H1 (cell line): ENCODE results near the gene SND1. TPM values are rescaled to one million over a fixed set of nuclear protein-coding genes. Genes with fewer than 3 reads are reported as not detected.

ENCODE experiments used
- EP300 ChIP-seq, 2 experiments: IDR thresholded peaks; 1 replicate in 1 of 2; 2 replicates in 1 of 2; pipeline ENCODE4 v1.6.1; 2011 to 2012; ENCODE audit warnings: low read depth in 2 of 2, low read length in 2 of 2, mild to moderate bottlenecking in 2 of 2, borderline replicate concordance in 1 of 2, inconsistent platforms in 1 of 2, moderate library complexity in 1 of 2
- FOSL1 ChIP-seq: IDR thresholded peaks from 2 replicates; pipeline ENCODE4 v1.6.1; 2011; ENCODE audit warnings: mild to moderate bottlenecking, low read depth, low read length, moderate library complexity; ENCODE audit not compliant: insufficient read depth
- HDAC6 ChIP-seq: IDR thresholded peaks from one replicate; pipeline ENCODE4 v1.7.1; 2012; ENCODE audit warnings: low read depth, mild to moderate bottlenecking, inconsistent platforms, low read length, moderate library complexity
- MAFK ChIP-seq: IDR thresholded peaks from 2 replicates; pipeline ENCODE4 v1.6.1; 2012; ENCODE audit warnings: low read depth, mild to moderate bottlenecking, improper control_type of control experiment, low read length
- TCF12 ChIP-seq: IDR thresholded peaks from 2 replicates; pipeline ENCODE4 v1.6.1; 2011; ENCODE audit warnings: low read depth, mild to moderate bottlenecking, low read length
- polyA plus RNA-seq, 7 experiments: library from polyadenylated mRNA; depleted of rRNA in 3 of 7; stranded (reverse) in 5 of 7; unstranded in 2 of 7; fragments of >200 nt in 5 of 7; fragments of 200-250 nt in 2 of 7; gene quantifications; 1 replicate in 5 of 7; 2 replicates in 1 of 7; 4 replicates in 1 of 7; pipeline versions ENCODE4 v1.2.1 to v1.2.3, GENCODE V29; 2011 to 2013; ENCODE audit warnings: missing spikeins in 2 of 7, mixed read lengths in 2 of 7
- total RNA-seq: library from RNA; stranded (reverse); fragmentation: NEBNext Ultra II Directional; extraction: Animal tissue kit (Norgen Biotek cat#: 25700); gene quantifications from 2 replicates; pipeline ENCODE4 v1.2.1, GENCODE V29; 2021

Gene SND1
- total and polyA plus RNA-seq, 2 of the 8 experiments (the other 6 are each of a cell fraction or from before 2014, with no cell fraction given) = 122 to 290 TPM

DNA sequence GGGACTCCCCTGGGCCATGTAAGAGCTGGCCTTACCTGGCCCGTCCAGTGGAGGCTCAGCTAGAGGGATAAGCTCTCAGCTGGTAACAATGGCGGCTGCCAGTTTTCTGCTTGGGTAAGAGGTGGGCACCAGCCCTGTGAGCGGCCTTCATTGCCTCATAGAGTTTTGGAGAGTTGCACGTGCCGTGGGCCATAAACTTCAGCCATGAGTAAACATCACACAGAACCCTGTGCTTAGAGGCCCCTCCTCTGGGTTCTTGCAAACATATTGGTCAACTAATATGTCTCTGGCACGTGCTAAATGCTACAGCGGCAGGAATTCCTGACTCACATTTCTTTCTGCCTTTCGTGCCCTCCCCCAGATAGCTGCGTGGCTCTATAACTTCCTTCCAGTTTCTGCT lies 485.2 kb downstream of the SND1 start (continued):
- TF ChIP-seq MAFK (no peak), EP300 (IDR thresholded peaks at IDR 0.05; ENCODE audit: borderline replicate concordance in 1 of 2, low read depth in 2 of 2, low read length in 2 of 2) (no peak), TCF12 (no peak), HDAC6 (no peak), FOSL1 (no peak)
